GM12878 (cell line): ENCODE measurements around the gene CYP46A1. TPM values are rescaled to one million over a fixed set of nuclear protein-coding genes. Genes with fewer than 3 reads are reported as not detected.

ENCODE experiments used
- ATAC-seq: fragments of 200-7000 bp; cut with Tn5 transposase; 3 replicates; pipeline ENCODE4 v1.9.1; 2020; ENCODE audit warnings: mild to moderate bottlenecking, moderate library complexity
- BruUV-seq: library from RNA; stranded (reverse); fragments of 400-500 nt; replicated peaks from 2 replicates; lab custom pipeline; 2021; lab: Mats Ljungman, UMichigan
- CTCF ChIA-PET: fragments of 300-600 bp; sonication (Branson Sonifier 250); formaldehyde crosslinking; extraction: SDS; loops from one replicate; lab custom pipeline; 2021; ENCODE audit warnings: inconsistent platforms; lab: Yijun Ruan, JAX
- POLR2A ChIA-PET: fragments of 350-600 bp; formaldehyde crosslinking; extraction: SDS; loops from one replicate; lab custom pipeline; 2021; ENCODE audit warnings: inconsistent platforms; lab: Charles Lee
- RAD21 ChIA-PET: fragments of 300-600 bp; sonication (Branson Sonifier 250); formaldehyde crosslinking; loops from one replicate; lab custom pipeline; 2023; ENCODE audit warnings: antibody characterized with exemption; ENCODE audit not compliant: unreplicated experiment; lab: Charles Lee
- SMC1A ChIA-PET: fragments of 300-600 bp; sonication (Branson Sonifier 250); formaldehyde crosslinking; loops from one replicate; lab custom pipeline; 2023; ENCODE audit not compliant: unreplicated experiment, uncharacterized antibody; lab: Charles Lee
- DNase-seq: peaks from one replicate; pipeline ENCODE4 v3.0.0-alpha.2; 2011; ENCODE audit warnings: low read depth, low spot score
- FAIRE-seq: peaks from 3 replicates; lab custom pipeline; 2011; peaks lifted over from hg19 to GRCh38; lab: Jason Lieb, UNC
- H2AFZ ChIP-seq: 2 replicates; pipeline ENCODE4 v1.6.0; 2011; ENCODE audit warnings: low read depth, low read length, control low read depth; ENCODE audit not compliant: control insufficient read depth
- H3K27ac ChIP-seq: 2 replicates; pipeline ENCODE4 v1.5.1; 2011; ENCODE audit warnings: control low read depth; ENCODE audit not compliant: control insufficient read depth, insufficient read depth
- H3K27me3 ChIP-seq, 2 experiments: replicated peaks in 1 of 2; 2 replicates each; pipeline versions ENCODE4 v1.6.0 to v1.6.1; 2011; ENCODE audit warnings: low read length in 1 of 2; ENCODE audit not compliant: control insufficient read depth in 2 of 2, insufficient read depth in 2 of 2
- H3K36me3 ChIP-seq, 2 experiments: 2 replicates each; pipeline ENCODE4 v1.5.1; 2011; ENCODE audit warnings: low read length in 1 of 2; ENCODE audit not compliant: control insufficient read depth in 2 of 2, insufficient read depth in 2 of 2
- H3K4me1 ChIP-seq: 2 replicates; pipeline ENCODE4 v1.6.1; 2011; ENCODE audit warnings: mild to moderate bottlenecking, low read length, moderate library complexity, mixed read lengths; ENCODE audit not compliant: control insufficient read depth, insufficient read depth
- H3K4me2 ChIP-seq: 2 replicates; pipeline ENCODE4 v1.6.0; 2011; ENCODE audit warnings: control low read depth; ENCODE audit not compliant: control insufficient read depth, insufficient read depth
- H3K4me3 ChIP-seq: fragments of 200-600 bp; sonication (generic); 2 replicates; pipeline ENCODE4 v1.5.1; 2016
- H3K79me2 ChIP-seq: 2 replicates; pipeline ENCODE4 v1.6.0; 2011; ENCODE audit warnings: low read length; ENCODE audit not compliant: control insufficient read depth, insufficient read depth
- H3K9ac ChIP-seq: 2 replicates; pipeline ENCODE4 v1.8.0; 2011; ENCODE audit warnings: low read length, control low read depth, mixed read lengths; ENCODE audit not compliant: control insufficient read depth, insufficient read depth
- H3K9me3 ChIP-seq: replicated peaks from 3 replicates; pipeline ENCODE4 v1.5.1; 2011; ENCODE audit warnings: mild to moderate bottlenecking, low read length; ENCODE audit not compliant: control insufficient read depth, insufficient read depth
- H4K20me1 ChIP-seq: 2 replicates; pipeline ENCODE4 v1.6.0; 2011; ENCODE audit not compliant: control insufficient read depth, insufficient read depth
- BMI1 ChIP-seq: fragments of 450-650 bp; IDR thresholded peaks from 2 replicates; pipeline ENCODE4 v1.6.1; 2016; ENCODE audit warnings: mild to moderate bottlenecking, moderate library complexity, borderline replicate concordance
- EGR1 ChIP-seq, 2 experiments: IDR thresholded peaks; 1 replicate in 1 of 2; 2 replicates in 1 of 2; pipeline ENCODE4 v1.6.1; 2011 to 2012; ENCODE audit warnings: low read depth in 2 of 2, low read length in 2 of 2, borderline replicate concordance in 1 of 2, mild to moderate bottlenecking in 1 of 2, moderate library complexity in 1 of 2
- ESRRA ChIP-seq: IDR thresholded peaks from 2 replicates; pipeline ENCODE4 v1.6.1; 2012; ENCODE audit warnings: mild to moderate bottlenecking, low read length, improper control_type of control experiment
- HCFC1 ChIP-seq: fragments of 150-350 bp; IDR thresholded peaks from 2 replicates; pipeline ENCODE4 v1.6.1; 2014; ENCODE audit warnings: low read length
- LARP7 ChIP-seq: fragments of 450-650 bp; IDR thresholded peaks from 2 replicates; pipeline ENCODE4 v1.6.1; 2017; ENCODE audit warnings: mild to moderate bottlenecking
- MEF2A ChIP-seq: IDR thresholded peaks from 2 replicates; pipeline ENCODE4 v1.6.1; 2011; ENCODE audit warnings: low read depth, mild to moderate bottlenecking, low read length, moderate library complexity; ENCODE audit not compliant: insufficient read depth
- MYC ChIP-seq: IDR thresholded peaks from 2 replicates; pipeline ENCODE4 v1.6.1; 2011; ENCODE audit warnings: mild to moderate bottlenecking, low read length, moderate library complexity, inconsistent platforms; ENCODE audit not compliant: insufficient read depth, insufficient replicate concordance, insufficient read length, severe bottlenecking
- RFX5 ChIP-seq: IDR thresholded peaks from 2 replicates; pipeline ENCODE4 v1.6.1; 2011; ENCODE audit warnings: low read depth, low read length, improper control_type of control experiment
- SMARCA5 ChIP-seq: fragments of 450-650 bp; IDR thresholded peaks from 2 replicates; pipeline ENCODE4 v1.6.1; 2017; ENCODE audit warnings: mild to moderate bottlenecking
- TARDBP ChIP-seq: IDR thresholded peaks from 2 replicates; pipeline ENCODE4 v1.6.1; 2016; ENCODE audit warnings: borderline replicate concordance
- ZNF217 ChIP-seq: fragments of 450-650 bp; IDR thresholded peaks from 2 replicates; pipeline ENCODE4 v1.6.1; 2017; ENCODE audit warnings: antibody characterized with exemption, mild to moderate bottlenecking
- ZSCAN29 ChIP-seq: fragments of 450-650 bp; IDR thresholded peaks from 2 replicates; pipeline ENCODE4 v1.6.1; 2017; ENCODE audit warnings: mild to moderate bottlenecking, moderate library complexity
- WGBS: methylation state at CpG from one replicate; pipeline ENCODE4 v1.1.6; 2016; ENCODE audit warnings: low lambda C conversion rate; ENCODE audit not compliant: insufficient replicate concordance, insufficient coverage; ENCODE audit errors: missing lambda C conversion rate; 5-methylcytosine and 5-hydroxymethylcytosine counted together
- in situ Hi-C: fragments of 300-500 bp; cut with MboI; formaldehyde crosslinking; loops from 9 replicates; pipeline ENCODE4 v1.14.3; 2018; ENCODE audit warnings: mixed read lengths
- intact Hi-C: fragments of 100-400 bp; cut with micrococcal nuclease; formaldehyde crosslinking; loops from one replicate; pipeline ENCODE4 v1.14.2; 2022; ENCODE audit not compliant: unreplicated experiment
- polyA plus RNA-seq, 11 experiments: library from polyadenylated mRNA; depleted of rRNA in 4 of 11; unstranded in 6 of 11; stranded (reverse) in 5 of 11; fragments of >200 nt; fragmentation: Nextera tagmentation in 4 of 11; fragmentation: Illumina TruSeq in 1 of 11; extraction: Ambion mirVana in 4 of 11; extraction: Trizol in 1 of 11; gene quantifications; 1 replicate in 1 of 11; 2 replicates in 10 of 11; pipeline versions ENCODE4 v1.2.1 to v1.2.3, GENCODE V29; 2011 to 2016; ENCODE audit warnings: inconsistent platforms in 2 of 11, missing spikeins in 2 of 11, low read depth in 1 of 11
- total RNA-seq, 4 experiments: library from RNA; depleted of rRNA in 3 of 4; stranded (reverse); fragments of >200 nt in 3 of 4; fragmentation: Illumina TruSeq in 1 of 4; extraction: Trizol in 1 of 4; gene quantifications; 2 replicates each; pipeline versions ENCODE4 v1.2.1 to v1.2.3, GENCODE V29; 2013 to 2021
- TF ChIP-seq, protein P1 (sequence below): fragments of 450-650 bp; IDR thresholded peaks from 2 replicates; pipeline ENCODE4 v1.6.1; 2014; ENCODE audit warnings: mild to moderate bottlenecking

CYP46A1 gene
- total and polyA plus RNA-seq, 10 of the 15 experiments (the other 5 are each of a cell fraction or from before 2014, with no cell fraction given), result 0.04 to 0.11 TPM; not detected in 8

DNA sequence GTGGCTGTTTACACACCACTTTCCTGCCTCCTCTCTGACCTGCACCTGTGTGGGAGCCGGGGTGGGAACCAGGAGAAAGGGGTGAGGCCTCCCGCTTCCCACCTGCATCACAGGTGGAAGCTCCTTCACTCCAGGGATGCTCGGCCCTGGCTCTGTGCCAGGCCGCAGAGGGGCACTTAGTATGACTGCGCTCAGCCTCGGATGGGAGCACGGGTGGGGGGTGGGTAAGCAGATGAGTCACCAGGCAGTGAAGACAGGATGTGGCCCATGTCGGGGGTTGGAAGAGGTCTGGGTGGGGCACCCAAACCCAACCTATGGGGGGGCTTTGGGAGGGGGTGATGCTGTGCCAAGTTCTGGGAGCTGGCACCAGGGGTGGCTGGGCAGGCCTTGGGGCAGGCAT lies 7.4 kb upstream of the CYP46A1 start:
- TF ChIP-seq EGR1 (IDR thresholded peaks at IDR 0.05; ENCODE audit: borderline replicate concordance in 1 of 2, low read depth in 2 of 2, low read length in 2 of 2) (no peak), ZSCAN29 (no peak), MYC (no peak), HCFC1 (no peak), SMARCA5 (no peak), LARP7 (no peak), TARDBP (no peak), BMI1 (no peak), ESRRA (no peak), MEF2A (no peak), RFX5 (no peak), ZNF217 (no peak)
- TF ChIP-seq, protein P1, sequence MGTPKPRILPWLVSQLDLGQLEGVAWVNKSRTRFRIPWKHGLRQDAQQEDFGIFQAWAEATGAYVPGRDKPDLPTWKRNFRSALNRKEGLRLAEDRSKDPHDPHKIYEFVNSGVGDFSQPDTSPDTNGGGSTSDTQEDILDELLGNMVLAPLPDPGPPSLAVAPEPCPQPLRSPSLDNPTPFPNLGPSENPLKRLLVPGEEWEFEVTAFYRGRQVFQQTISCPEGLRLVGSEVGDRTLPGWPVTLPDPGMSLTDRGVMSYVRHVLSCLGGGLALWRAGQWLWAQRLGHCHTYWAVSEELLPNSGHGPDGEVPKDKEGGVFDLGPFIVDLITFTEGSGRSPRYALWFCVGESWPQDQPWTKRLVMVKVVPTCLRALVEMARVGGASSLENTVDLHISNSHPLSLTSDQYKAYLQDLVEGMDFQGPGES, result no peak
- WGBS, result 46% methylated on average over 8 of the region's 8 CpGs
- Histone ChIP-seq H3K36me3 (no peaks in the 10 kb centered on the region), H3K4me3 (no peak overlapping the region), H3K79me2 (no peaks in the 10 kb centered on the region), H3K4me2 (no peak overlapping the region), H4K20me1 (no peaks in the 10 kb centered on the region), H3K27ac (no peak overlapping the region), H2AFZ (no peak overlapping the region), H3K27me3 (no peaks in the 10 kb centered on the region), H3K4me1 (peaks cover 8% of the 10 kb centered on the region), H3K9ac (no peak overlapping the region), H3K9me3 (peaks cover 2% of the 10 kb centered on the region; the same call in 1 of the 3 replicates)
- ChIA-PET RAD21 (no interaction called here), SMC1A (no interaction called here), CTCF (no interaction called here), POLR2A (interaction anchor here (0.6 kb wide), 1 partner anchor 70 kb away, joined by 3 read pairs; no protein-coding TSS in a partner anchor)
- no peak for DNase-seq
- FAIRE-seq, result no peak
- in situ Hi-C loops (no loop called here), intact Hi-C loops (no loop called here)
- ATAC-seq, result no peak
- BruUV-seq, result no TSS peak
